ENCODE results near the gene TCF19. TPM values are rescaled to one million over a fixed set of nuclear protein-coding genes. Genes with fewer than 3 reads are reported as not detected.

The TCF19 gene
- polyA plus RNA-seq, 2 of the 4 experiments (the other 2 are of a cell fraction): 7.4 to 11.2 TPM

GRCh38 chr6:31205638-31206037 lies 47.2 kb downstream of the TCF19 start:
- DNase-seq (ENCODE audit: low read depth in 1 of 2, low spot score in 1 of 2) (no peak), FAIRE-seq (no peak), ATAC-seq (no peak)
- Histone ChIP-seq H3K9me3 (no peaks in the 10 kb centered on the region), H3K4me1 (peaks cover 14% of the 10 kb centered on the region), H3K27ac (no peak overlapping the region), H3K4me3 (no peak overlapping the region), H3K4me2 (no peak overlapping the region)
- TF ChIP-seq TP53 (CRISPR knock-in tag; IDR thresholded peaks at IDR 0.05): no peak
- TF ChIP-seq RARB (CRISPR knock-in tag; IDR thresholded peaks at IDR 0.05): no peak
- TF ChIP-seq MAFK (IDR thresholded peaks at IDR 0.05; ENCODE audit: partially characterized antibody): no peak
- TF ChIP-seq CHD2 (IDR thresholded peaks at IDR 0.05; ENCODE audit: low read length, partially characterized antibody): no peak
- no peak for TF ChIP-seq GATA3 (IDR thresholded peaks at IDR 0.05; ENCODE audit: borderline replicate concordance)
- POLR2A ChIA-PET: no interaction called here
- CTCF ChIA-PET: no interaction called here
- 87% methylated on average over 2 of the region's 2 CpGs for WGBS (ENCODE audit: missing lambda C conversion rate)

DNA sequence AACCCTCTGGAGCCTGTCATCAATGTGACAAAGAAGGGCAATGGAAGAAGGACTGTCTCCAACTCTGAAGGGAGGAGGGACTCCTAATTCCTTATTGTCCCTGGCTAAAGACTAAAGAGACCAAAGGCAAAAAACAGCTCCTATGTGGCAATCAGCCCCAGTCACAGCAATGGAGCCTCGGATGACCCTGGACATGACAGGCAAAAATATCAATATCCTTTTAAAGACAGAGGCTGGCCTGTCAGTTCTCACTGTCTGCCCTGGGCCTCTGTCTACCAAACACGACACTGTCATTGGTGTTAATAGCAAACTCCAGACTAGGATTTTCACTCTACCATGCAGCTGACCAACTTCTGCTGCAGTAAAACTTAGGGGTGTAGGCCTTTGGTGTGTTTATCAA lies 50.1 kb downstream of the TCF19 start:
- ATAC-seq (no peak), FAIRE-seq (no peak), DNase-seq (ENCODE audit: low read depth in 1 of 2, low spot score in 1 of 2) (no peak)
- ChIA-PET CTCF (interaction anchor here (1.0 to 1.4 kb wide), 2 partner anchors 12 to 158 kb away, joined by 4 to 5 read pairs; no protein-coding TSS in a partner anchor), POLR2A (no interaction called here)
- Histone ChIP-seq H3K4me2 (no peak overlapping the region), H3K4me3 (no peak overlapping the region), H3K27ac (no peak overlapping the region), H3K4me1 (peaks cover 3% of the 10 kb centered on the region; the same call in 2 of the 3 replicates), H3K9me3 (no peaks in the 10 kb centered on the region)
- TF ChIP-seq MYC (IDR thresholded peaks at IDR 0.05; ENCODE audit: borderline replicate concordance, low read length) (no peak), RAD21 (conservative IDR thresholded peaks at IDR 0.05 in 1 of 2, IDR thresholded peaks at IDR 0.05 in 1 of 2) (no peak), HOXA7 (CRISPR knock-in tag; IDR thresholded peaks at IDR 0.05) (no peak), JUNB (IDR thresholded peaks at IDR 0.05) (no peak), CHD4 (IDR thresholded peaks at IDR 0.05; ENCODE audit: borderline replicate concordance) (no peak), ZNF302 (CRISPR knock-in tag; IDR thresholded peaks at IDR 0.05) (no peak), RFX5 (IDR thresholded peaks at IDR 0.05) (no peak), NPAS2 (CRISPR knock-in tag; IDR thresholded peaks at IDR 0.05; ENCODE audit: borderline replicate concordance) (no peak), ATOH8 (CRISPR knock-in tag; IDR thresholded peaks at IDR 0.05; ENCODE audit: low read depth) (no peak), ELK1 (IDR thresholded peaks at IDR 0.05; ENCODE audit: low read depth, low read length) (no peak), NR3C1 (IDR thresholded peaks at IDR 0.05) (no peak), MAFK (IDR thresholded peaks at IDR 0.05; ENCODE audit: partially characterized antibody) (no peak), TP53 (CRISPR knock-in tag; IDR thresholded peaks at IDR 0.05) (no peak), ZC3H11A (IDR thresholded peaks at IDR 0.05) (no peak), EHF (CRISPR knock-in tag; IDR thresholded peaks at IDR 0.05) (no peak), SREBF2 (IDR thresholded peaks at IDR 0.05) (no peak), FOSL2 (IDR thresholded peaks at IDR 0.05) (no peak), FOSL2 (CRISPR knock-in tag; IDR thresholded peaks at IDR 0.05) (no peak)
- TF ChIP-seq, protein P1, sequence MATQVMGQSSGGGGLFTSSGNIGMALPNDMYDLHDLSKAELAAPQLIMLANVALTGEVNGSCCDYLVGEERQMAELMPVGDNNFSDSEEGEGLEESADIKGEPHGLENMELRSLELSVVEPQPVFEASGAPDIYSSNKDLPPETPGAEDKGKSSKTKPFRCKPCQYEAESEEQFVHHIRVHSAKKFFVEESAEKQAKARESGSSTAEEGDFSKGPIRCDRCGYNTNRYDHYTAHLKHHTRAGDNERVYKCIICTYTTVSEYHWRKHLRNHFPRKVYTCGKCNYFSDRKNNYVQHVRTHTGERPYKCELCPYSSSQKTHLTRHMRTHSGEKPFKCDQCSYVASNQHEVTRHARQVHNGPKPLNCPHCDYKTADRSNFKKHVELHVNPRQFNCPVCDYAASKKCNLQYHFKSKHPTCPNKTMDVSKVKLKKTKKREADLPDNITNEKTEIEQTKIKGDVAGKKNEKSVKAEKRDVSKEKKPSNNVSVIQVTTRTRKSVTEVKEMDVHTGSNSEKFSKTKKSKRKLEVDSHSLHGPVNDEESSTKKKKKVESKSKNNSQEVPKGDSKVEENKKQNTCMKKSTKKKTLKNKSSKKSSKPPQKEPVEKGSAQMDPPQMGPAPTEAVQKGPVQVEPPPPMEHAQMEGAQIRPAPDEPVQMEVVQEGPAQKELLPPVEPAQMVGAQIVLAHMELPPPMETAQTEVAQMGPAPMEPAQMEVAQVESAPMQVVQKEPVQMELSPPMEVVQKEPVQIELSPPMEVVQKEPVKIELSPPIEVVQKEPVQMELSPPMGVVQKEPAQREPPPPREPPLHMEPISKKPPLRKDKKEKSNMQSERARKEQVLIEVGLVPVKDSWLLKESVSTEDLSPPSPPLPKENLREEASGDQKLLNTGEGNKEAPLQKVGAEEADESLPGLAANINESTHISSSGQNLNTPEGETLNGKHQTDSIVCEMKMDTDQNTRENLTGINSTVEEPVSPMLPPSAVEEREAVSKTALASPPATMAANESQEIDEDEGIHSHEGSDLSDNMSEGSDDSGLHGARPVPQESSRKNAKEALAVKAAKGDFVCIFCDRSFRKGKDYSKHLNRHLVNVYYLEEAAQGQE (IDR thresholded peaks at IDR 0.05): no peak
- TF ChIP-seq, protein P2, sequence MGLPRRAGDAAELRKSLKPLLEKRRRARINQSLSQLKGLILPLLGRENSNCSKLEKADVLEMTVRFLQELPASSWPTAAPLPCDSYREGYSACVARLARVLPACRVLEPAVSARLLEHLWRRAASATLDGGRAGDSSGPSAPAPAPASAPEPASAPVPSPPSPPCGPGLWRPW (IDR thresholded peaks at IDR 0.05): no peak
- 43% methylated on average over 2 of the region's 2 CpGs for WGBS (ENCODE audit: missing lambda C conversion rate)

All from A549 (cell line).